A549 (cell line): ENCODE measurements around the gene UCMA.

Experiments used
- CHD2 ChIP-seq: fragments of 150-350 bp; IDR thresholded peaks from 2 replicates; pipeline ENCODE4 v1.6.1; 2014; ENCODE audit warnings: low read length; ENCODE audit not compliant: partially characterized antibody
- EP300 ChIP-seq, 2 experiments: fragments of >200 bp; sonication (Bioruptor Twin); formaldehyde crosslinking; IDR thresholded peaks; 2 replicates in 1 of 2; 3 replicates in 1 of 2; pipeline ENCODE4 v1.6.1; 2016 to 2017
- ESRRA ChIP-seq: fragments of 150-350 bp; IDR thresholded peaks from 2 replicates; pipeline ENCODE4 v1.6.1; 2014; ENCODE audit warnings: mild to moderate bottlenecking, low read length, borderline replicate concordance
- HOXB5 ChIP-seq: fragments of 250-450 bp; sonication (Bioruptor Pico); IDR thresholded peaks from 2 replicates; pipeline ENCODE4 v1.5.0; 2020; ENCODE audit warnings: mild to moderate bottlenecking, moderate library complexity
- MAZ ChIP-seq: fragments of 150-350 bp; IDR thresholded peaks from 2 replicates; pipeline ENCODE4 v1.6.1; 2014; ENCODE audit warnings: antibody characterized with exemption, low read depth, low read length, borderline replicate concordance
- POLR2A ChIP-seq: IDR thresholded peaks from 2 replicates; pipeline ENCODE4 v1.6.1; 2012; ENCODE audit warnings: mild to moderate bottlenecking, low read length
- RFX5 ChIP-seq: fragments of 450-650 bp; IDR thresholded peaks from 2 replicates; pipeline ENCODE4 v1.7.1; 2014; ENCODE audit warnings: antibody characterized with exemption, mild to moderate bottlenecking, moderate library complexity
- TFCP2L1 ChIP-seq: fragments of 250-450 bp; sonication (Bioruptor Pico); IDR thresholded peaks from 2 replicates; pipeline ENCODE4 v1.5.0; 2021; ENCODE audit warnings: mild to moderate bottlenecking
- TF ChIP-seq, protein P1 (sequence below): fragments of >200 bp; sonication (Bioruptor Twin); formaldehyde crosslinking; IDR thresholded peaks from 3 replicates; pipeline ENCODE4 v1.5.1; 2016
- TF ChIP-seq, protein P2 (sequence below): fragments of 200-600 bp; sonication (generic); IDR thresholded peaks from 2 replicates; pipeline ENCODE4 v1.6.1; 2016; ENCODE audit warnings: antibody characterized with exemption, mild to moderate bottlenecking, moderate library complexity

DNA sequence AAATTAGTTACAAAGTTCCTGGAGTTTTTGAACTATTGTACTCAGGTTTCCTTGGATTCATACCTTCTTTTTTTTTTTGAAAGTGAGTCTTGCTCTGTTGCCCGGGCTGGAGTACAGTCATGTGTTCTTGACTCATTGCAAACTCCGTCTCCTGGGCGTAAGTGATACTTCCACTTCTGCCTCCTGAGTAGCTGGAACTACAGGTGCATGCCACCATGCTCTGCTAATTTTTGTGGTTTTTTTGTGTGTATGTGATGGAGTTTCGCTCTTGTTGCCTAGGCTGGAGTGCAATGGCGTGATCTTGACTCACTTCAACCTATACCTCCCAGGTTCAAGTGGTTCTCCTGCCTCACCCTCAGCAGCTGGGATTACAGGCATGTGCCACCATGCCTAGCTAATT is 50.5 kb downstream of the UCMA start:
- TF ChIP-seq HOXB5: no peak
- TF ChIP-seq MAZ: no peak
- TF ChIP-seq, protein P1, sequence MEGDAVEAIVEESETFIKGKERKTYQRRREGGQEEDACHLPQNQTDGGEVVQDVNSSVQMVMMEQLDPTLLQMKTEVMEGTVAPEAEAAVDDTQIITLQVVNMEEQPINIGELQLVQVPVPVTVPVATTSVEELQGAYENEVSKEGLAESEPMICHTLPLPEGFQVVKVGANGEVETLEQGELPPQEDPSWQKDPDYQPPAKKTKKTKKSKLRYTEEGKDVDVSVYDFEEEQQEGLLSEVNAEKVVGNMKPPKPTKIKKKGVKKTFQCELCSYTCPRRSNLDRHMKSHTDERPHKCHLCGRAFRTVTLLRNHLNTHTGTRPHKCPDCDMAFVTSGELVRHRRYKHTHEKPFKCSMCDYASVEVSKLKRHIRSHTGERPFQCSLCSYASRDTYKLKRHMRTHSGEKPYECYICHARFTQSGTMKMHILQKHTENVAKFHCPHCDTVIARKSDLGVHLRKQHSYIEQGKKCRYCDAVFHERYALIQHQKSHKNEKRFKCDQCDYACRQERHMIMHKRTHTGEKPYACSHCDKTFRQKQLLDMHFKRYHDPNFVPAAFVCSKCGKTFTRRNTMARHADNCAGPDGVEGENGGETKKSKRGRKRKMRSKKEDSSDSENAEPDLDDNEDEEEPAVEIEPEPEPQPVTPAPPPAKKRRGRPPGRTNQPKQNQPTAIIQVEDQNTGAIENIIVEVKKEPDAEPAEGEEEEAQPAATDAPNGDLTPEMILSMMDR: no peak
- no peak for TF ChIP-seq ESRRA
- TF ChIP-seq RFX5: no peak
- no peak for TF ChIP-seq POLR2A
- TF ChIP-seq, protein P2, sequence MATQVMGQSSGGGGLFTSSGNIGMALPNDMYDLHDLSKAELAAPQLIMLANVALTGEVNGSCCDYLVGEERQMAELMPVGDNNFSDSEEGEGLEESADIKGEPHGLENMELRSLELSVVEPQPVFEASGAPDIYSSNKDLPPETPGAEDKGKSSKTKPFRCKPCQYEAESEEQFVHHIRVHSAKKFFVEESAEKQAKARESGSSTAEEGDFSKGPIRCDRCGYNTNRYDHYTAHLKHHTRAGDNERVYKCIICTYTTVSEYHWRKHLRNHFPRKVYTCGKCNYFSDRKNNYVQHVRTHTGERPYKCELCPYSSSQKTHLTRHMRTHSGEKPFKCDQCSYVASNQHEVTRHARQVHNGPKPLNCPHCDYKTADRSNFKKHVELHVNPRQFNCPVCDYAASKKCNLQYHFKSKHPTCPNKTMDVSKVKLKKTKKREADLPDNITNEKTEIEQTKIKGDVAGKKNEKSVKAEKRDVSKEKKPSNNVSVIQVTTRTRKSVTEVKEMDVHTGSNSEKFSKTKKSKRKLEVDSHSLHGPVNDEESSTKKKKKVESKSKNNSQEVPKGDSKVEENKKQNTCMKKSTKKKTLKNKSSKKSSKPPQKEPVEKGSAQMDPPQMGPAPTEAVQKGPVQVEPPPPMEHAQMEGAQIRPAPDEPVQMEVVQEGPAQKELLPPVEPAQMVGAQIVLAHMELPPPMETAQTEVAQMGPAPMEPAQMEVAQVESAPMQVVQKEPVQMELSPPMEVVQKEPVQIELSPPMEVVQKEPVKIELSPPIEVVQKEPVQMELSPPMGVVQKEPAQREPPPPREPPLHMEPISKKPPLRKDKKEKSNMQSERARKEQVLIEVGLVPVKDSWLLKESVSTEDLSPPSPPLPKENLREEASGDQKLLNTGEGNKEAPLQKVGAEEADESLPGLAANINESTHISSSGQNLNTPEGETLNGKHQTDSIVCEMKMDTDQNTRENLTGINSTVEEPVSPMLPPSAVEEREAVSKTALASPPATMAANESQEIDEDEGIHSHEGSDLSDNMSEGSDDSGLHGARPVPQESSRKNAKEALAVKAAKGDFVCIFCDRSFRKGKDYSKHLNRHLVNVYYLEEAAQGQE: no peak
- TF ChIP-seq EP300 (IDR thresholded peaks at IDR 0.05): no peak
- TF ChIP-seq CHD2: no peak
- TF ChIP-seq TFCP2L1 (CRISPR knock-in tag): no peak
